Colon (tissue), 2 donors: ENCODE measurements around the gene EMILIN3.

ENCODE experiments used
- FAIRE-seq: peaks from 2 replicates; lab custom pipeline; 2012; peaks lifted over from hg19 to GRCh38; lab: Jason Lieb, UNC
- donor health status: control.
- donor health status: control.

Gene EMILIN3, protein sequence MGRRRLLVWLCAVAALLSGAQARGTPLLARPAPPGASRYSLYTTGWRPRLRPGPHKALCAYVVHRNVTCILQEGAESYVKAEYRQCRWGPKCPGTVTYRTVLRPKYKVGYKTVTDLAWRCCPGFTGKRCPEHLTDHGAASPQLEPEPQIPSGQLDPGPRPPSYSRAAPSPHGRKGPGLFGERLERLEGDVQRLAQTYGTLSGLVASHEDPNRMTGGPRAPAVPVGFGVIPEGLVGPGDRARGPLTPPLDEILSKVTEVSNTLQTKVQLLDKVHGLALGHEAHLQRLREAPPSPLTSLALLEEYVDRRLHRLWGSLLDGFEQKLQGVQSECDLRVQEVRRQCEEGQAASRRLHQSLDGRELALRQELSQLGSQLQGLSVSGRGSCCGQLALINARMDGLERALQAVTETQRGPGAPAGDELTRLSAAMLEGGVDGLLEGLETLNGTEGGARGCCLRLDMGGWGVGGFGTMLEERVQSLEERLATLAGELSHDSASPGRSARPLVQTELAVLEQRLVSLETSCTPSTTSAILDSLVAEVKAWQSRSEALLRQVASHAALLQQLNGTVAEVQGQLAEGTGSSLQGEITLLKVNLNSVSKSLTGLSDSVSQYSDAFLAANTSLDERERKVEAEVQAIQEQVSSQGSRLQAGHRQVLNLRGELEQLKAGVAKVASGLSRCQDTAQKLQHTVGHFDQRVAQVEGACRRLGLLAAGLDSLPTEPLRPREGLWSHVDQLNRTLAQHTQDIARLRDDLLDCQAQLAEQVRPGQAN

GRCh38 chr20:41366546-41367392, at the start of gene EMILIN3:
Gene EMILIN3, minus strand, starts transcription at chr20:41366818. Its CDS starts 184 bp downstream, at chr20:41366634.
- FAIRE-seq: no peak

DNA sequence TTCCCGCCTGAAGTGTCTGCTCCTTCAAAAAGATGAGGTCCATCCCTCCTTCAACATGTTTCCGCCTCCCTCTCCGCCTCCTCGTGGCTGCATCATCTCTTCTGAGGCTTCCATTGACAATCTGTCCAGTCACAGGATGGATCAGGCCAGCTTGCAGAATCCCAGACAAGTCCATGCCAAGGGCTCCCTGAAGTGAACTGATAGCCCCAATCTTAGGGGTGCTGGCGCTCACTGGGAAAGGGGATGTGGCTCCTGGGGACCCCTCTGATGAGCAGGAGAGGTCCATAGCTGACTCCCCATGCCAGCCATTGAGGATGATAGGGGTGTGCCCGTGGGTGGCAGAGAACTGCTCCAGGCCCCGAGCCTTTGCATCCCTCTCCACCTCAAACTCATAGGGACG, 48.6 kb upstream of the EMILIN3 start:
- FAIRE-seq: no peak

GRCh38 chr20:41413169-41413568, 46.6 kb upstream of the EMILIN3 start:
- no peak for FAIRE-seq

GRCh38 chr20:41412324-41413120, 45.9 kb upstream of the EMILIN3 start:
- no peak for FAIRE-seq

DNA sequence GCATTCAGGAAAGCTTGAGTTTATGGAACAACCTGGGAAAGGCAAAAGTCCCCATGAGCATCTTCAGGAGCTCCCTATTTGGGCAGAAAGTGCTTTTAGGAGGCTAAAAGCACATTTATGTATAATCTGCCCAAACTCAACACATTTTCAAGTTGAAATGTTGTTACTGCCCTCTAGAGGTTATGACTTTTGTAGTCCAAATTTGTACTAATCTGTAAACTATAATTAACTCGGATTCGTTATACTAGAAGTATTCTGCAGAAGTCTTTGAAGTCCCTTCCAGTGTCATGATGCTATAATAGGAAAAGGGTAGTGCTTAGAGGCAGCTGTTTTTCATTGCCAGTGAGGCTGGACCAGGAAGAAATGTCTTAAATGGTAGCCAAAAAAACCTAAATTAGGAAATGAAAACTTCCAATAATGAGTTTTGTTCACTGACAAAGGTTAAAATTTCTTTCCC, 44.8 kb upstream of the EMILIN3 start:
- no peak for FAIRE-seq

DNA sequence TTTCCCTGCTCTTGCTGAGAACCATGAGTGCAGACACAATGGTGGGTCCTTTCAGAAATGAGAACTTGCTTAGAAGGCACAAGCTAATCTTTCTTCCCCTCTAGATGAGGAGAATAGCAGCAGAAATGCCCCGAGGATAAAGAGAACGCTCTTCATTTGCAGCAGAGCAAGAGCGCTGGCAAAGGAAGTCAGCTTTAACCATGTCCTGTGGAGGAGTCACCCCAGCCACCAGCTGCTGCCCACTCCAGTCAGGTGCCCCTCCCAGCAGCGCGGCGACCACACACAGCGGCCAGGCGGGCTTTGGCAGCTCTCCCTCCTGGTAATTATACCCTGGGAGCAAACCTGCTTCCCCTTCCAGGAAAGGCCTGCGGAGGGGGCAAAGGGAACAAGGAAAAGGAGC, 42.4 kb upstream of the EMILIN3 start:
- no peak for FAIRE-seq

DNA sequence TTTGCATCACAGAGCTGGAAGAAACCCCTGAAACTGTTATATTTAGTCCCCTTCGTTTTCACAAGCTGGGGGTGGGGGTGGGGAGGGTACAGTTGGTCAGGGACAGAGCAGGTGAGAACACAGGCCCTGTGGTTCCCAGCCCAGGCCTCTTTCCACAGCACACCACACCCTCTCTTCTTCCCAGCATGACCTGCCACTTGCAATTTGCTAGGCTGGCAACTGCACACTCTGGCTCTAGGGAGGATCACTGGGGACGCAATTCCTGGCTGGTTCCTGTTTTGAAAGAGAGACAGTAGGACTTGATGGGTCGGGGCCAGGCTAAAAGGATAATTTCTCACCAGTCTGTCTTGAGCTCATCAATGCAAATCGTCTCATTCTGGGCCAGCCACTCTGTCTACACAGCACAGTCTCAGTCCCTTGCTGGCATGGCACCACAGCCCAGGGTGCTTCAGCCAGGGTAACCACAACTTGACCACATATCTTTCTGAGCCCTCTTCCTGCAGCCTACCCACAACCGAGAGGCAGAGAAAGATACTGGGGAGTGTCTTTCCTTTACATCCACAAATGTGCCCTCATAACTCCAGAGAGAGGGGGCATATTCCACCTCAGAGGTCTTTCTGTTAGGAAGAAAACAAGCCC, 41.7 kb upstream of the EMILIN3 start:
- FAIRE-seq: no peak

DNA sequence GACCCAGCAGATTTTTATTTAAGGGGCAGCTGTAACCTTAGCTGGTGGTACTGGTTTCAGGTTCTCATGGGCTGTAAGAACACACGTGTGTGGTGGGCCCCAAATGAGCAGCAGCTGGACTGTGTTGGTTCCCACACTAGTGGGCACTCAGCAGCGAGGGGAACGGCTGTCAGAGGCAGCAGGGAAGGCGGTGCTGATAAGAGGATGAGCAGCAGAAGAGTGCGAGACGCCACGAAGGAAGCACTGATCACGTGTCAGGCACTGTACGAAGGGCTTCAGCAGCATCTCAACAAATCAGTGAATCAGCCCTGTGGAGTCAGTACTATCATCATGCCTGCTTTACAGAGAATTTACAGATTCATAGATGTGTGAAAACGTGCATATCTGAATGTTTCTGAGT, 41.0 kb upstream of the EMILIN3 start:
- no peak for FAIRE-seq

DNA sequence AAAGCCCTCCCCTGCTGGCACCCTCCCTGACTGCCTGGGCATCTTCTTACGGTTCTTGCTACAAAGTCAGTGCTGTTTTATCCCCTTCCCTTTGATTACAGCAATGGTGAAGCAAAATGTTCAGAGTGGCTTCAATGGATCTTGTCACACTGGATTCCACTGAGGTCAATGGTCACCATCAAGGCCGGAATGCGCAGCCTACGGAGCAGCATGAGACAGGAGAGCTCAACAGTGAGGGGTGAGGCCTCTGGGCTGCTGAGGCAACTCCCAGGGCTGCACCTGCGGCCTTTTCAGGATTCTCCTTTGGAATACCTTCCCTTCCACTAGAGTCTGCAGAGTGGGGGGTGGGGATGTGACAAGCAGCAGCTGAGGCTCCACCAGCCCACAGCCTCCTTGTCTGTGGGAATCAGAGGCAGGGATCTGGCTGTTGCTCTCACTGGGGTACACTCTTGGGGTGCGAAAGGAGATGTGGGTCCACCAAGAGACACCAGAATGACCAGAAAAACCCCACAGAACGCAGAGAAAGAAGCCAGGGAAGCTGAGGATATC, 40.4 kb upstream of the EMILIN3 start:
- no peak for FAIRE-seq

GRCh38 chr20:41406353-41406752, 39.7 kb upstream of the EMILIN3 start:
- FAIRE-seq: no peak

GRCh38 chr20:41405436-41405835, 38.8 kb upstream of the EMILIN3 start:
- no peak for FAIRE-seq

DNA sequence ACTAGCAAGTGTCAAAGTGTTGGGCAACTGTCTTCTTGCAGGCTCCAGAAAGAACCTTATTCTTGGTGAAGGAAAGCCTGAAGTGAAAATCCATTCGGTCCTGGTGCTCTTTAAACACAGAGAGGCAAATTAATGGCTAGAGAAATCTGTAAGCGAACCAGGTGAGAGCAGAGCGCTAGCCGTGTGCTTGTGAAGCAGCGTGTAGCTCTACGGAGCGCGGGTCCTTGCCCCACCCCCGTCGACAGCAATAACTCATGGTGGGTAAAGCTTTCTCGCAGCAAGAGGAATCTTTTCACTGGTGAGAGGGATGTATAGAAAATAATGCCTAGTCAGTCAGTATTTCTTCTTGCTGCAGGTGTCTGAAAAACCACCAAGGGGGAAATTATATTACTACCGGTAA, 37.0 kb upstream of the EMILIN3 start:
- no peak for FAIRE-seq

DNA sequence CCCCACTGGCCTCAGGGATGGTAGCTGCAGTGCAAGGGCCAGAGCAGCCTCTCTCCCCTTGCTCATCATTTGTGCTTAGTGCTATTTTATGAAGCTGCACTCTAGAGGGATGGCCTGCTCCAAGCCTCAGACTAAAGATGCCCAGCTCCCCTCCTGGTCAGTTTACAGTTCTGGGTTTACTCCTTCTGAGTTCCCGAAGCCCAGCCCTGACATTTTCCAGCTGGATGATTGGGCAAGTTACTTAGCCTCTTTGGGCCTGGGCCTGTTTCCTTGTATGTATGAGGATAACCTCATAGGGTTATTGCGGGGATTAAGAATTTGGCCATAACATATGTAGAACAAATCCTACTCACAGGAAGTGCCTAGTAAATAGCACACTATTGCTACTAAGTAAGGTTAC, 31.8 kb upstream of the EMILIN3 start:
- no peak for FAIRE-seq

GRCh38 chr20:41395667-41396664, 29.3 kb upstream of the EMILIN3 start:
- no peak for FAIRE-seq

DNA sequence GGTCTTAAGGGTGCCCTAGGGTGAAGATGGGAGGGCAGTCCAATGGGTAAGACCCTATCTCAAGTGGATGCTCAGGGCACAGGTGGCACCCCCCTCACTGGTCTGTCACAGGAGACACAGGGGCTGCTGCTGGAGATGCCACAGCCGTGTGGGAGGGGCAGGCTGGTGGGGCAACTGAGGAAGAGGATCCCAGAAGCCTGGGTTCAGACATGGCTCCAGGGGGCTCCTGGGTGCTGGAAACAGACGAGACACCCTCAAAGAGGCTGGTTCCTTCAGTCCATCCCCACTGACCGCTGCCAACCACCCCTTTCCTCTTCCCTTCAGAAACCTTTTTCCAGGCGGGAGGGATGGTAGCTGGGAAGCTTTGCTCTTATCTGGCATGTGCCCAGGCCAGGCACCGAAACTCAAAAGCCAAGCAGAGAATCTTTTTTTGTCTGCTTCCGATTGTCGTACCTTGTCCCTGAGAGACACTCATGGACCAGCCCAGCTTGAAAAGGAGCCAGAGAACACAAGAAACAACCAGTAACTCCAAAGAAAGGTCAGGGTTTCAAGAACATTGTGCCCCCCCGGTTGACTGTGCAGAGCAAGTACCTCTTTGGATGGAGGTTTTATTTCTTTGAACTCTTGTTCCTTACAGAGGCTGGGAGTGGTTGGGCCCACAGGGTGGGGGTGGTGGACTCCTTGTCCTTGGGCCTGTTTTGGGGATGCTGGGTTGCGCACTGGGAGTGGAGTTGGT, 28.5 kb upstream of the EMILIN3 start:
- FAIRE-seq: no peak

- no peak for FAIRE-seq
These were observed 27.5 kb upstream of the EMILIN3 start for GRCh38 chr20:41394081-41394480.

- FAIRE-seq: no peak
These were observed 27.1 kb upstream of the EMILIN3 start for GRCh38 chr20:41393705-41394066.

DNA sequence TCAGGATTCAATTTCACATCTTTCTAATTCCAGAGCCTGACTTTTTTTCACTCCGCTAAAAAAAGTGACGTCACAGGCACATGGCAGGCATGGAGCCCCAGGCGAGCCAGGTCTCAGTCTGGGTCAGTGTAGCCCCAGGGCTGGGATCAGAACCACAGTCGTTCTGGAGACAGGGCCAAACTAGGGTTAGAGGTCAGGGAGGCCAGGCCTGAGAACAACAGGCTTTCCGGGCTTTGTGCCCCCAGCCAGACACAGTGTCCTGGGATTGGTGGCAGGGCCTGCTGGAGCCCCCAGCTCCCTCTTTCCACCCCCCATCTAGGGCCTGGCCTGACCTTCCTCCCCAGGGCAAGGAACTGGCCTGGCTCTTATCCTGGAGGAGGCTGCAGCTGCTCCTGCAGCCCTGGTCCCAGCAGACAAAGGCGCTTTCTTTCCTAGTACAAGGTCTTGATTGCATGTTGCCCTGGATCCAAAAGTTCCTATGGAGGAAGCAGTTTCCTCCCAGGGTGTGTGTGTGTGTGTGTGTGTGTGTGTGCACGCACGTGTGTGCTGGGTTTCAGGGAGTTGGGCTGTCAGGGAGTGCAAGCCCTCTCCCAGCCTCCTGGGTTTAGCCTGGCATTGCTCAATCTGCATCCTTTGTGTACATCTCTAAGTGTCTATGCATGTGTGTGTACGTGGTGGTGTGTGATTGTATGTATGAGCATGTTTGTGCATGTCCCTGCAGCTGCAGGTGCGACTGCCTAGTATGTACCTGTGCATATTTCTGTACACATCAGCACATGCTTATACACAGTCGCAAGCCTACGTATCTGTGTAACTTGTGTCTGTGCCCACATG, 26.5 kb upstream of the EMILIN3 start:
- FAIRE-seq: no peak
